ENCODE data around the gene CTNNBL1.

The CTNNBL1 gene

GRCh38 chr20:37728635-37728983, 34.8 kb downstream of the CTNNBL1 start:
- Histone ChIP-seq H3K9me3 (no peaks in the 10 kb centered on the region), H3K27me3 (ENCODE audit: low read depth) (no peaks in the 10 kb centered on the region), H3K4me3 (no peak overlapping the region), H3K36me3 (replicated peaks) (no peaks in the 10 kb centered on the region; the same call in 1 of the 2 replicates), H3K4me1 (peaks cover 22% of the 10 kb centered on the region)
- in situ Hi-C loops (cut with MboI; ENCODE audit: low sequenced_read_pairs), result no loop called here
- DNase-seq (ENCODE audit: low spot score in 2 of 2), result no peak

- in situ Hi-C loops (cut with MboI; ENCODE audit: low sequenced_read_pairs), result no loop called here
- H3K9me3 ChIP-seq, result no peaks in the 10 kb centered on the region
- peaks cover 22% of the 10 kb centered on the region for H3K4me1 ChIP-seq
- no peak for DNase-seq (ENCODE audit: low spot score in 2 of 2)
- no peaks in the 10 kb centered on the region; the same call in 1 of the 2 replicates for H3K36me3 ChIP-seq (replicated peaks)
- H3K27me3 ChIP-seq (ENCODE audit: low read depth), result no peaks in the 10 kb centered on the region
- no peak overlapping the region for H3K4me3 ChIP-seq
These were observed 35.6 kb downstream of the CTNNBL1 start for GRCh38 chr20:37729452-37729851.

GRCh38 chr20:37729909-37730308, 36.1 kb downstream of the CTNNBL1 start:
- in situ Hi-C loops (cut with MboI; ENCODE audit: low sequenced_read_pairs), result no loop called here
- Histone ChIP-seq H3K27me3 (ENCODE audit: low read depth) (no peaks in the 10 kb centered on the region), H3K4me1 (peaks cover 22% of the 10 kb centered on the region), H3K36me3 (replicated peaks) (no peaks in the 10 kb centered on the region; the same call in 1 of the 2 replicates), H3K9me3 (no peaks in the 10 kb centered on the region), H3K4me3 (no peak overlapping the region)
- DNase-seq (ENCODE audit: low spot score in 2 of 2), result no peak

- no peaks in the 10 kb centered on the region for H3K27me3 ChIP-seq (ENCODE audit: low read depth)
- no peak overlapping the region for H3K4me3 ChIP-seq
- DNase-seq (ENCODE audit: low spot score in 2 of 2), result no peak
- peaks cover 14% of the 10 kb centered on the region for H3K36me3 ChIP-seq (replicated peaks)
- no peaks in the 10 kb centered on the region for H3K4me1 ChIP-seq
- no peaks in the 10 kb centered on the region for H3K9me3 ChIP-seq
- in situ Hi-C loops (cut with MboI; ENCODE audit: low sequenced_read_pairs), result no loop called here
These were observed 39.6 kb downstream of the CTNNBL1 start for GRCh38 chr20:37733416-37733815.

- DNase-seq (ENCODE audit: low spot score in 2 of 2), result no peak
- no peaks in the 10 kb centered on the region for H3K4me1 ChIP-seq
- in situ Hi-C loops (cut with MboI; ENCODE audit: low sequenced_read_pairs), result no loop called here
- peaks cover 15% of the 10 kb centered on the region for H3K36me3 ChIP-seq (replicated peaks)
- H3K9me3 ChIP-seq, result no peaks in the 10 kb centered on the region
- no peak overlapping the region for H3K4me3 ChIP-seq
- no peaks in the 10 kb centered on the region for H3K27me3 ChIP-seq (ENCODE audit: low read depth)
These were observed 40.6 kb downstream of the CTNNBL1 start for GRCh38 chr20:37734228-37734985.

- in situ Hi-C loops (cut with MboI; ENCODE audit: low sequenced_read_pairs), result no loop called here
- Histone ChIP-seq H3K4me3 (no peak overlapping the region), H3K36me3 (replicated peaks) (peaks cover 15% of the 10 kb centered on the region), H3K9me3 (no peaks in the 10 kb centered on the region), H3K27me3 (ENCODE audit: low read depth) (no peaks in the 10 kb centered on the region), H3K4me1 (no peaks in the 10 kb centered on the region)
- no peak for DNase-seq (ENCODE audit: low spot score in 2 of 2)
These were observed 41.7 kb downstream of the CTNNBL1 start for GRCh38 chr20:37735541-37735940.

GRCh38 chr20:37736132-37736531, 42.3 kb downstream of the CTNNBL1 start:
- H3K4me3 ChIP-seq, result no peak overlapping the region
- no peaks in the 10 kb centered on the region for H3K27me3 ChIP-seq (ENCODE audit: low read depth)
- no peaks in the 10 kb centered on the region for H3K4me1 ChIP-seq
- in situ Hi-C loops (cut with MboI; ENCODE audit: low sequenced_read_pairs), result no loop called here
- H3K36me3 ChIP-seq (replicated peaks), result peaks cover 15% of the 10 kb centered on the region
- no peaks in the 10 kb centered on the region for H3K9me3 ChIP-seq
- no peak for DNase-seq (ENCODE audit: low spot score in 2 of 2)

- H3K4me3 ChIP-seq, result no peak overlapping the region
- no peaks in the 10 kb centered on the region for H3K9me3 ChIP-seq
- peaks cover 15% of the 10 kb centered on the region for H3K36me3 ChIP-seq (replicated peaks)
- no peak for DNase-seq (ENCODE audit: low spot score in 2 of 2)
- no peaks in the 10 kb centered on the region for H3K27me3 ChIP-seq (ENCODE audit: low read depth)
- no peaks in the 10 kb centered on the region for H3K4me1 ChIP-seq
- in situ Hi-C loops (cut with MboI; ENCODE audit: low sequenced_read_pairs), result no loop called here
These were observed 44.1 kb downstream of the CTNNBL1 start for GRCh38 chr20:37737826-37738420.

- Histone ChIP-seq H3K36me3 (replicated peaks) (peaks cover 11% of the 10 kb centered on the region), H3K4me1 (no peaks in the 10 kb centered on the region), H3K9me3 (no peaks in the 10 kb centered on the region), H3K4me3 (no peak overlapping the region), H3K27me3 (ENCODE audit: low read depth) (no peaks in the 10 kb centered on the region)
- in situ Hi-C loops (cut with MboI; ENCODE audit: low sequenced_read_pairs), result no loop called here
- no peak for DNase-seq (ENCODE audit: low spot score in 2 of 2)
These were observed 47.2 kb downstream of the CTNNBL1 start for GRCh38 chr20:37741055-37741454.

- no peaks in the 10 kb centered on the region for H3K9me3 ChIP-seq
- H3K27me3 ChIP-seq (ENCODE audit: low read depth), result no peaks in the 10 kb centered on the region
- in situ Hi-C loops (cut with MboI; ENCODE audit: low sequenced_read_pairs), result no loop called here
- no peaks in the 10 kb centered on the region for H3K4me1 ChIP-seq
- no peak overlapping the region for H3K4me3 ChIP-seq
- H3K36me3 ChIP-seq (replicated peaks), result peaks cover 10% of the 10 kb centered on the region
- DNase-seq (ENCODE audit: low spot score in 2 of 2), result no peak
These were observed 47.7 kb downstream of the CTNNBL1 start for GRCh38 chr20:37741570-37741969.

GRCh38 chr20:37742131-37742530, 48.3 kb downstream of the CTNNBL1 start:
- in situ Hi-C loops (cut with MboI; ENCODE audit: low sequenced_read_pairs), result no loop called here
- DNase-seq (ENCODE audit: low spot score in 2 of 2), result no peak
- H3K4me1 ChIP-seq, result no peaks in the 10 kb centered on the region
- H3K36me3 ChIP-seq (replicated peaks), result peaks cover 12% of the 10 kb centered on the region
- H3K9me3 ChIP-seq, result no peaks in the 10 kb centered on the region
- no peak overlapping the region for H3K4me3 ChIP-seq
- H3K27me3 ChIP-seq (ENCODE audit: low read depth), result no peaks in the 10 kb centered on the region

- no peaks in the 10 kb centered on the region for H3K27me3 ChIP-seq (ENCODE audit: low read depth)
- no peak overlapping the region for H3K4me3 ChIP-seq
- in situ Hi-C loops (cut with MboI; ENCODE audit: low sequenced_read_pairs), result no loop called here
These were observed 50.5 kb downstream of the CTNNBL1 start for GRCh38 chr20:37744347-37744746.

GRCh38 chr20:37745553-37745952, 51.7 kb downstream of the CTNNBL1 start:
- in situ Hi-C loops (cut with MboI; ENCODE audit: low sequenced_read_pairs), result no loop called here
- no peaks in the 10 kb centered on the region for H3K9me3 ChIP-seq
- no peaks in the 10 kb centered on the region for H3K27me3 ChIP-seq (ENCODE audit: low read depth)
- H3K4me3 ChIP-seq, result no peak overlapping the region
- H3K4me1 ChIP-seq, result no peaks in the 10 kb centered on the region
- H3K36me3 ChIP-seq (replicated peaks), result peaks cover 14% of the 10 kb centered on the region
- DNase-seq (ENCODE audit: low spot score in 2 of 2), result no peak

More at GRCh38 chr20:37744347-37744746, 50.5 kb downstream of the CTNNBL1 start:
- no peaks in the 10 kb centered on the region for H3K4me1 ChIP-seq
- H3K36me3 ChIP-seq (replicated peaks), result peaks cover 14% of the 10 kb centered on the region
- no peak for DNase-seq (ENCODE audit: low spot score in 2 of 2)
- H3K9me3 ChIP-seq, result no peaks in the 10 kb centered on the region

- H3K4me1 ChIP-seq, result no peaks in the 10 kb centered on the region
- in situ Hi-C loops (cut with MboI; ENCODE audit: low sequenced_read_pairs), result no loop called here
- no peak for DNase-seq (ENCODE audit: low spot score in 2 of 2)
- no peaks in the 10 kb centered on the region for H3K27me3 ChIP-seq (ENCODE audit: low read depth)
- no peaks in the 10 kb centered on the region for H3K9me3 ChIP-seq
- H3K36me3 ChIP-seq (replicated peaks), result peaks cover 19% of the 10 kb centered on the region
- H3K4me3 ChIP-seq, result no peak overlapping the region
These were observed 54.2 kb downstream of the CTNNBL1 start for GRCh38 chr20:37748015-37748414.

Measured in HAP-1 (cell line).